Activated CD8-positive, alpha-beta memory T cell treated with anti-CD3 and anti-CD28 coated beads, Interleukin-2, amount 10 ng/mL, durations not matched to agents 7 days and 5 days (primary cell): ENCODE measurements around the gene TTLL6. TPM values are rescaled to one million over a fixed set of nuclear protein-coding genes. Genes with fewer than 3 reads are reported as not detected.

Experiments used
- ATAC-seq: fragments of 150-1000 bp; cut with Tn5 transposase; one replicate; pipeline ENCODE4 v1.10.0; 2021; ENCODE audit warnings: moderate library complexity
- CTCF ChIA-PET: fragments of 350-600 bp; sonication (Branson Sonifier 250); formaldehyde crosslinking; loops from one replicate; lab custom pipeline; 2021; ENCODE audit warnings: antibody characterized with exemption; lab: Charles Lee
- DNase-seq: peaks from one replicate; pipeline ENCODE4 v3.0.0-alpha.2; 2020
- H3K27ac Mint-ChIP-seq: one replicate; pipeline ENCODE4 v1.8.0; 2021; ENCODE audit warnings: mild to moderate bottlenecking, mixed read lengths
- H3K27me3 Mint-ChIP-seq: one replicate; pipeline ENCODE4 v1.8.0; 2021; ENCODE audit warnings: mixed read lengths
- H3K36me3 Mint-ChIP-seq: one replicate; pipeline ENCODE4 v1.8.0; 2021; ENCODE audit warnings: mild to moderate bottlenecking, mixed read lengths
- H3K4me1 Mint-ChIP-seq: one replicate; pipeline ENCODE4 v1.8.0; 2021; ENCODE audit warnings: mixed read lengths
- H3K4me3 Mint-ChIP-seq: one replicate; pipeline ENCODE4 v1.8.0; 2021; ENCODE audit warnings: mild to moderate bottlenecking, moderate library complexity, mixed read lengths
- H3K9me3 Mint-ChIP-seq: one replicate; pipeline ENCODE4 v1.8.0; 2022; ENCODE audit warnings: low read depth, mixed read lengths
- total RNA-seq, 2 experiments: library from RNA; stranded (reverse); gene quantifications; one replicate each; pipeline ENCODE4 v1.2.3, GENCODE V29; 2021

Gene TTLL6
- total RNA-seq, 2 experiments from 2014 or later, result not detected

DNA sequence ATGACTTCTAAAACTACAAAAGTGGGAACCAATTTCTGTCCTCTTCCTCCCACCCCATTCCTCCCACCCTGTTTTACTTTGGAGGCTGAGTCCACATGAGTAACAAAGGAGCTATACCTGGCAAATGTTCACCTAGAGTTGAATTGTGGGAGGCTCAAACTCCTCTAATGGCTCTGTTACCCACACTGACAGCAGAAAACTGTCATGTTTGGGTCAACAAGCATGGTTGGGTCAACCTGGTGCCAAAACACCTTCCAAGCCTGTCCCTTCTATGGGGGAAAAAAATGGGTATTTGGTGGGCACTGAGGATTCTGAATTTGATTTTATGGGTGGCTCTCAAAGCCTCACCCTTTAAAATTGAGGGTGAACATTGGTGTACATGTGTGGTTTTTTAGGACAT is 76.5 kb downstream of the TTLL6 start:
- Mint-ChIP-seq H3K36me3 (no peaks in the 10 kb centered on the region), H3K27ac (no peak overlapping the region), H3K27me3 (peaks cover 98% of the 10 kb centered on the region), H3K4me1 (peaks cover 6% of the 10 kb centered on the region), H3K4me3 (no peak overlapping the region), H3K9me3 (no peaks in the 10 kb centered on the region)
- CTCF ChIA-PET, result no interaction called here
- DNase-seq, result no peak
- ATAC-seq, result no peak

DNA sequence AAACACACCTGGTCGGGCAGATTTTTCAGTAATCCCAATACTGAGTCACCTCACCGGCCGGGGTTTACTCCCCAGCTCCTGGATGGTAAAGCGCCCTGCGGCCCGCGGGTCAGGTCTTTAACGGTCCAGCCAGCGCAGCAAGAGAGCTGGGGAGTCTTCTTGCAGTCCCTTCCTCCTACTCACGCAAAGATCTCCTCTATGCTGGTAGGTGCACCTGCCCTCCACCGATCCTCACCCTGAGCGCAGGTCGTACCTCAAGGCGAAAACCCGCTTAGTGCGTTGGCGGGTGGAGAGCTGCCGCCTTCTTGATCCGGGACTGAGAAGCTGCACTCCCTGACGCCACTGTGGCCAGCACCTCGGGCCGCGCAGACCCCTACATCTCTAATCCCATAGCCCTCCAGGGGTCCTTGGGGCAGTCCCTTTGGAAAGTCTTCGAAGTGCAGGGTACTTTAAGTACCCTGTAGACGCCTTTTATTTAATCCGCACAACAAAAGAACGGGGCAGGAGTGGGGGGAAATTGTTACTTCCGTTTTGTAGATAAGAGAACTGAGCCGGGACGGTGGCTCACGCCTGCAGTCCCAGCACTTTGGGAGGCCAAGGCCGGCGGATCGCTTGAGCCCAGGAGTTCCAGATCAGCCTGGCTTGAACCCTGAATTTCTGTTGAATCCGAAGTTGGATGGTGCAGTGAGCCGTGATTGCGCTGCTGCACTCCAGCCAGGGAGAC is 78.1 kb downstream of the TTLL6 start:
- Mint-ChIP-seq H3K27me3 (peaks cover 99% of the 10 kb centered on the region), H3K27ac (no peak overlapping the region), H3K4me1 (peaks cover 6% of the 10 kb centered on the region), H3K4me3 (peak overlapping the region; percentile 7), H3K9me3 (no peaks in the 10 kb centered on the region), H3K36me3 (no peaks in the 10 kb centered on the region)
- DNase-seq (no peak), ATAC-seq (no peak)
- CTCF ChIA-PET, result interaction anchor here (1.0 to 2.3 kb wide), 4 partner anchors 14 to 140 kb away, joined by 3 to 20 read pairs (median 5); partner anchors contain the start of gene PRAC2

DNA sequence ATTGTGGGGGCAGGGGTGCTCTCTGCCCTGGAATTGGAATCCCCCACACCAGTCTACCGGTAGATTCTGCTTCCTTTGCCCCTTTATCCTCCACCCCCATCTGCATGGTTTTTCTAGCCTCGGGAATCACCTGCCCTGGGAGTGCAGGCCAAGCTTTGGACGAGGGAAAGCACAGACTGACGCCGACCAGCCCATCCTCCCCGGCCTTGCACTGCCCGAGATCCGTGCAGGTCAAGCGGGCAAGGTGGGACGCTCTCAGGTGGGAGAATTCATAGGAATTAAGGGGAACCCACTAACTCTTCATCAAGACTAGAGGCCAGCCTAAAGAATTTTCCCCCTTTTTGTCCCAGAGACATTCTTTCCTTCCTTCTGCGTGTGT is 78.6 kb downstream of the TTLL6 start:
- Mint-ChIP-seq H3K27ac (no peak overlapping the region), H3K4me1 (peaks cover 11% of the 10 kb centered on the region), H3K36me3 (no peaks in the 10 kb centered on the region), H3K27me3 (peaks cover 99% of the 10 kb centered on the region), H3K4me3 (no peak overlapping the region), H3K9me3 (no peaks in the 10 kb centered on the region)
- CTCF ChIA-PET, result interaction anchor here (1.0 to 2.3 kb wide), 4 partner anchors 10 to 141 kb away, joined by 3 to 20 read pairs (median 6); partner anchors contain the start of gene PRAC2
- ATAC-seq (no peak), DNase-seq (no peak)

DNA sequence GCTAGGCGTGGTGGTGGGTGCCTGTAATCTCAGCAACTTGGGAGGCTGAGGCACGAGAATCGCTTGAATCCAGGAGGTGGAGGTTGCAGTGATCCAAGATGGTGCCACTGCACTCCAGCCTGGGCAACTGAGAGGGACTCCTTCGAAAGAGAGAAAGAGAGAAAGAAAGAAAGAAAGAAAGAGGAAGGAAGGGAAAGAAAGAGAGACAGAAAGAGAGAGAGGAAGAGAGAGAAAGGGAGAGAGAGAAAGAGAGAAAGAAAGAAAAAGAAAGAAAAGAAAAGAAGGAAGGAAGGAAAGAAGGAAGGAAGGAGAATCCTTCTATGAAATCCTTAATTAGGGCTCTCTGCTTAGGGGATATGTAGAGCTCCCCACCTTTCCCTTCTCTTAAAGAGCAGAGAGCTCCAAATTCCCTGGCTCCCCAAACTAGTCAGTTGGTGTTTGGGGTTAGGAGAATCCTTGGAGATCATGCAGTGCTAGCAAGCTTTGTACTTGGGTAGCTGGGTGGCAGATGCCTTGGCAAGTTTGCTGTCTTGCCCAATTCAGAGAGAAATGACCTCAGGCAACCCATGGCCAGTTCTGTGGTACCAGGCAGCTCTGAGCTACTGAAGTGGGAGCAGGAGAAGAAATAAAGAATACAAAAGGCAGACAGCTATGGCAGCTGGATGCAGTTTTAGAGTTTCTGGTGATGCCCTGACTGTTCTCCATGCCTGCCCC is 79.5 kb downstream of the TTLL6 start:
- CTCF ChIA-PET, result interaction anchor here (0.9 to 2.3 kb wide), 8 partner anchors 8 to 142 kb away, joined by 3 to 20 read pairs (median 4); partner anchors contain the start of genes HOXB13 and PRAC2
- Mint-ChIP-seq H3K27me3 (peaks cover 97% of the 10 kb centered on the region), H3K4me1 (peaks cover 16% of the 10 kb centered on the region), H3K36me3 (no peaks in the 10 kb centered on the region), H3K4me3 (no peak overlapping the region), H3K9me3 (no peaks in the 10 kb centered on the region), H3K27ac (no peak overlapping the region)
- DNase-seq (no peak), ATAC-seq (no peak)

DNA sequence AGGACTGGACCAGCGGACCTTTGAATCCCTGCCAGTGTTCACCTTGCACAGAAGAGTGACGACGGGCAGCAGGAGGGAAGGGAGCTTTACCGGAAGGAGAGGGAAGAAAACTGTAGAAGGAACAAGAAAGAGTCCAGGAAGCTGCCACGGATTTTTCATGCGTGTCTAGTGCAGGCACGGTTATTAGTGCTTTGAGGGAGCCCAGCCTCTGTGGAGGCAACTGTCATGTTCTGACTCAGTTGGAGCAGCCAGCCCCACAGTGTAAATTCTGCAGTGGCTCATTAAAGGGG is 82.0 kb downstream of the TTLL6 start:
- ATAC-seq (no peak), DNase-seq (no peak)
- CTCF ChIA-PET, result interaction anchor here (1.2 to 5.0 kb wide), 2 partner anchors 11 to 56 kb away, joined by 6 to 38 read pairs; partner anchors contain the start of gene PRAC2
- H3K27ac Mint-ChIP-seq, result no peak overlapping the region
- no peaks in the 10 kb centered on the region for H3K9me3 Mint-ChIP-seq
- H3K4me1 Mint-ChIP-seq, result peaks cover 16% of the 10 kb centered on the region
- H3K36me3 Mint-ChIP-seq, result no peaks in the 10 kb centered on the region
- no peak overlapping the region for H3K4me3 Mint-ChIP-seq
- H3K27me3 Mint-ChIP-seq, result peaks cover 97% of the 10 kb centered on the region

DNA sequence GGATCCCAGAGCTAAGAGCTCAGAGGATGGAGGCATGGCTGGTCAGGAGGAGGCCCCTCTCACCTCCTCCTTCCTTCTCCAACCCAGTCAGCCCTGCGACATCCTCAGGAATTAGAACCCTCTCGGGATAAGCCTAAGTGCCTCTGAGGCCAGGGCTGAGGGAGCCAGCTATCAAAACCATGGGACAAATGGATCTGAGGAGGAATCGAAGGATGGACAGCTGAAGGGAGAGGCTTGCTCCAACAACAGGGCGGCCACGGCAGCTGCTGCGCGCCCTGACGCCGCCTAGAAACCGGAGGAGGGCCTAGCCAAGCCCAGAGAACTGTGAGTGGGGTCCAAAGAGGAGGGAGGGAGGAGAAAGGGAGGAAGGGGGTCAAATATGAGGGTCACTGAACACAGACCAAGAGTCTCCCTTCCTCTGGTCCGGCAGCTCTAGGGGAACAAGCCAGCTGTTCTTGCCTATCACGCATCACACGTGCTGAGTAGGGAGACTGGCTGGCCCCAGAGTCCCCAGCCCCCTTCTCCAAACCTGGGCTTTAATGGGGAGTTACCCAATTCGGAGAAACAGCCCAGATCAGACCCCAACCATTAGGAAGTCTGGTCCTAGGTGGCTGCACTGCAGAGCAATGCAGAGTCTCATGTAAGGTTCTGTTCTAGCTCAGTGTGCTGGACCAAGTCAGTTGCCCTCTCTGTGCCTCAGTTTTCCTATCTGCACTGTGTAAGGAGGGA is 82.5 kb downstream of the TTLL6 start:
- no peak for ATAC-seq
- Mint-ChIP-seq H3K9me3 (no peaks in the 10 kb centered on the region), H3K4me3 (no peak overlapping the region), H3K27me3 (peaks cover 97% of the 10 kb centered on the region), H3K36me3 (no peaks in the 10 kb centered on the region), H3K27ac (no peak overlapping the region), H3K4me1 (peaks cover 16% of the 10 kb centered on the region)
- CTCF ChIA-PET, result interaction anchor here (1.2 to 5.0 kb wide), 2 partner anchors 10 to 56 kb away, joined by 6 to 38 read pairs; partner anchors contain the start of gene PRAC2
- no peak for DNase-seq

DNA sequence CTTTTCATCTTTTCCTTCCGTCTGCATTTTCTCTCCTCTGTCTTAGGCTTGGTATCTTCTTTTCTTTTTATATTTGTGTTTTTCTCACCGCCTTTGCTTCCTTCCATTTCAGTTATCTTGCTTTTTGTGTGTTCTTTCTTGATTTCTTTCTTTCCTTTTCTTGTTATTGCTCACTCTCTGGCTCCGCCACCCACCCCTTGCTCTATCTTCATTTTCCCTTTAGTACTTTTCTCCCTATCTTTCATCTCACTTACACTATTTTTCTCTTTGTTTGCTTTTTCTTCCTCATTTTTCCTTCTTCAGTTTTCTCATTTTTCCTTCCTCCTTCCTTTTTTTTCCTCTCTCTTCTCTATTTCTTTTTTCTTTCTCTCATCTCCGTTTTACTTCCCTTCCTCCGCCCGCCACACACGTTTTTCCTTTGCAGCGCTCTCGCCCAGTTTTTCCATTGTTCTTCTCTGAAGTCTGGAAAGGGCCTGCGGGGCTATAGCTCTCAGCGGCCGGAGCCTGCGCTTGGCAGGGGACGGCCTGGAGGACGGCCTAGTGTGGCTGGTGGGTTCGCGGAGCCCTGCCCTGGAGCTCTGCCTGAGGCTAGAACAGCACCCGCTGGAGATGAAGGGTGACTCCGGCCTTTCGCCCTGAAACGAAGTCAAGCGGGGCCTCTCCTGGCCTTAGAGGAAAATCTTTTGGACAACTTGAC is 83.2 kb downstream of the TTLL6 start:
- Mint-ChIP-seq H3K4me3 (peak overlapping the region; percentile 8), H3K9me3 (no peaks in the 10 kb centered on the region), H3K36me3 (no peaks in the 10 kb centered on the region), H3K27ac (peak overlapping the region; percentile 41), H3K27me3 (peaks cover 97% of the 10 kb centered on the region), H3K4me1 (peaks cover 11% of the 10 kb centered on the region)
- no peak for ATAC-seq
- DNase-seq, result no peak
- CTCF ChIA-PET, result interaction anchor here (1.1 to 5.0 kb wide), 5 partner anchors 9 to 151 kb away, joined by 3 to 38 read pairs (median 6); partner anchors contain the start of gene PRAC2

DNA sequence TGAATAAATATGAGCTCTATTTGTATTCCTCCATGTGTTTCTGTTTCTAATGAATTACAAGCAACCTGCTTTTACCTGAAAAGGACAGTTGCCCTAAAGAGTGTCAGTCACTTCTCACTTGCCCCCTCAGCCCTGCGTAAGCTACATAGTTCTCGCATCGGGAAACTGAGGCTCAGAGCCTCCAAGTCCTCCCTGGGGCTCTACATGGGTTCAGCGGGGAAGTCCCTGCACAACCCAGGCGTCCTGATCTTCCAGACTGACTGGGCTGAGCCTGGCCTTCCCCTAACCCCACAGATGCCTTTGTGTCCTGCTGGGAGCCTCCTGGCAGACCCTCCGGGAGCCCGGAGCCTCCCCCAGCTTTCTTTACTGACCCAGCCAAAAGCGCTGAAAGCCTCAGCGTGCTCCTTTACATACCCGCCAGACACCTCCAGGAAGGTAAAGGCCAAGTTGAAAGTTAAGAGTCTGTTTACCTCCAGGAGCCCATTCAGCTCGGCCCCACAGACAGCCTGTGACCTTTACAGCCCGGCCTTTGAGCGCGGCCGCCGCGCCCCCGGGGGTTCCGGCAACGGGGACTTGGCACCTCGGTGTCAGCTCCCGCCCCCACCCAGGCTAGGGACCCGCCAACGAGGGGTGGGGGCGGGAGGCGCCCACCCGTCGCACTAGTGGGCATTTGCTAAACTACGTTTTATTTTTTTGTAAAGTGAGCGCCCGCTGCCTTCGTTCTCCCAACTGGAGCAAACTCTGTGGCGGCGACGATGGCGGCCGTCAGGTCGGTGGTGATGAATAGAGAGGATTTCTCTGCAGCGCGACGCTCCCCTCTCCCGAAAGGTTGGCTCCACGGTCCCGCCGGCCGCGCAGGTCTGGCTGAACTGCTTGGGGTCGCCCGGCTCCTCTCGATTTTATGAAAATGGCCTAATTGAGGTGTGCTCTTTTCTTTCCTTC is 84.1 kb downstream of the TTLL6 start:
- Mint-ChIP-seq H3K36me3 (no peaks in the 10 kb centered on the region), H3K27me3 (peaks cover 97% of the 10 kb centered on the region), H3K27ac (peak overlapping the region; percentile 41), H3K9me3 (no peaks in the 10 kb centered on the region), H3K4me3 (peak overlapping the region; percentile 8), H3K4me1 (peaks cover 12% of the 10 kb centered on the region)
- CTCF ChIA-PET, result interaction anchor here (0.8 to 5.0 kb wide), 12 partner anchors 9 to 151 kb away, joined by 3 to 38 read pairs (median 4); partner anchors contain the start of gene PRAC2
- no peak for ATAC-seq
- no peak for DNase-seq

DNA sequence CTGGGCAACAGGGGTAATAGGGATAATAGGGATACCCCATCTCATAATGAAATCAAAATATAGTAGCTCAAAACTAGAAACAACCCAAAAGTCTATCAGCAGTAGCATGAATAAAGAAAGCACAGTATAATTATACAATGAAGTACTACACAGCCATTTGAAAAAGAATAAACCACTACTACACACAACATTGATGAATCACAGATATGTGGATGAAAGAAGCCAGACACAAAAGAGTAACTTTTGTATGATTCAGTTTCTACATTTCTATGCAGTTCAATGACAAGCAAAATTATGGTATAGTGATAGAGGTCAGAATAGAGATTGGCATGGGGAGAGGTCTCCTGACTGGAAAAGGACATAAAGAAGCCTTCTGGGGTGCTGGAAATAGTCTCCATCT is 85.7 kb downstream of the TTLL6 start:
- ATAC-seq (no peak), DNase-seq (no peak)
- Mint-ChIP-seq H3K9me3 (no peaks in the 10 kb centered on the region), H3K4me3 (no peak overlapping the region), H3K27ac (no peak overlapping the region), H3K36me3 (no peaks in the 10 kb centered on the region), H3K4me1 (peaks cover 13% of the 10 kb centered on the region), H3K27me3 (peaks cover 97% of the 10 kb centered on the region)
- CTCF ChIA-PET, result interaction anchor here (0.8 to 5.0 kb wide), 8 partner anchors 7 to 153 kb away, joined by 3 to 38 read pairs (median 5); partner anchors contain the start of gene PRAC2

DNA sequence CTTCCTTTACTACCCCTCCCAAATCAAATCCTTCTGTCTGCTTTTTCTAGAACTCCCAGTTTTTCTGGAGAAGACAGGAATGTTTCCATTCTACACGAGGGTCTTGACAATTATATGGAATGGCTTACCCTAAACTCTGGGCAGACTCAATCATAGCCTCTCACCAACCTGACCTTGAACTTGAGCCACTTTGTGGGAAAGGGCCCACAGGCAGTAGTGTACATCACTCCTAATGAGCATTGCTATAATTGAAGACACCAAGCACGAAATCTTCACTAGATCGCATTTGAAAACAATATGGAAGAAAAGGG is 86.8 kb downstream of the TTLL6 start:
- no peak overlapping the region for H3K4me3 Mint-ChIP-seq
- ATAC-seq, result no peak
- CTCF ChIA-PET, result interaction anchor here (1.9 to 2.4 kb wide), 2 partner anchors 94 to 149 kb away, joined by 6 to 7 read pairs; no protein-coding TSS in a partner anchor

DNA sequence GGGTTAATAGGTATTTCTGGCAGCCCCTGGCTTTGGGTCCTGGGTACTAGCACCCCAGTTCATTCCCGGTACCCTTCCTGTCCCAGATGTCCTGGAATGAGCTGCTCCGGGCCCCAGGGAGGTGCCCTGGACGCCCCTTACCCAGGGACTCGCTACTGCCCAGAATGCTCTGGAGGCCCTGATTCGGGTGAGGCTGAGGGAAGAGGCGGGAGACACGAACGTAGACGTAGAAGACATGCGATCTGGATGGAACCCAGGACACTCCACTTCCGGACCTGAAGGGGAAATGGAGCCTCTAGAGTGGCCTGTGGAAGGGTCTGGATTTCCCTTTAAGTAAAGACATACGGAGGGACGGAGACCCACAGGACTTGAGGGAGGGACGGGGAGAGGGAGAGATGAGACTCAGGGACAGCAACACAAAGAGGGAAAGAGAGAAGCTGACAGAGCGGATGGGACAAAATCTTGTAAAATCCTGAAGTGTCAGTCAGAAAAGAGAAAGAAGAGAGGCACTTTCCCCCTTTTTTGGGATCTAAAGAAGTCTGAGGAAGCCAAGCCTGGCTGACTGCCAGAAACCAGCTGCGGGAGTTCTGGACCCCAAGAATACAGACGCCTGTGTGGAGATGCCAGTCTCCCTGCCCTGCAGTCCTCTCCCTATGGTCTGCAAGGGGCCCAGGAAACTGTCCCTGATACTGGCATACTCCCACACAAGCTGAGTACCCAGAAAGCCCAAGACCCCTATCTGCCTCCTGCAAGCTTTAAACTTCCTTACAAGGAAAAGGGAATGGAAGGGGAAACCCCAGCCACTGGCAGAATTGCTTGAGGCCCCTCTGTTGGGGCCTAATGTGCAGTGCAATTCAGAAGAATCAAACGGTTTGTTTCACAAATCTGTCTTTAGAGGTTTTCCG is 87.4 kb downstream of the TTLL6 start:
- peaks cover 97% of the 10 kb centered on the region for H3K27me3 Mint-ChIP-seq
- no peak overlapping the region for H3K27ac Mint-ChIP-seq
- ATAC-seq (no peak), DNase-seq (no peak)
- peaks cover 18% of the 10 kb centered on the region for H3K4me1 Mint-ChIP-seq
- no peaks in the 10 kb centered on the region for H3K36me3 Mint-ChIP-seq
- no peaks in the 10 kb centered on the region for H3K9me3 Mint-ChIP-seq
- H3K4me3 Mint-ChIP-seq, result no peak overlapping the region
- CTCF ChIA-PET, result interaction anchor here (1.9 kb wide), 1 partner anchor 149 kb away, joined by 7 read pairs; no protein-coding TSS in a partner anchor

More for the DNA sequence above, 86.8 kb downstream of the TTLL6 start:
- H3K9me3 Mint-ChIP-seq, result no peaks in the 10 kb centered on the region
- DNase-seq, result no peak
- peaks cover 14% of the 10 kb centered on the region for H3K4me1 Mint-ChIP-seq
- H3K36me3 Mint-ChIP-seq, result no peaks in the 10 kb centered on the region
- H3K27me3 Mint-ChIP-seq, result peaks cover 97% of the 10 kb centered on the region
- no peak overlapping the region for H3K27ac Mint-ChIP-seq
